ENCODE measurements around the gene VEGFA.

Gene VEGFA

DNA sequence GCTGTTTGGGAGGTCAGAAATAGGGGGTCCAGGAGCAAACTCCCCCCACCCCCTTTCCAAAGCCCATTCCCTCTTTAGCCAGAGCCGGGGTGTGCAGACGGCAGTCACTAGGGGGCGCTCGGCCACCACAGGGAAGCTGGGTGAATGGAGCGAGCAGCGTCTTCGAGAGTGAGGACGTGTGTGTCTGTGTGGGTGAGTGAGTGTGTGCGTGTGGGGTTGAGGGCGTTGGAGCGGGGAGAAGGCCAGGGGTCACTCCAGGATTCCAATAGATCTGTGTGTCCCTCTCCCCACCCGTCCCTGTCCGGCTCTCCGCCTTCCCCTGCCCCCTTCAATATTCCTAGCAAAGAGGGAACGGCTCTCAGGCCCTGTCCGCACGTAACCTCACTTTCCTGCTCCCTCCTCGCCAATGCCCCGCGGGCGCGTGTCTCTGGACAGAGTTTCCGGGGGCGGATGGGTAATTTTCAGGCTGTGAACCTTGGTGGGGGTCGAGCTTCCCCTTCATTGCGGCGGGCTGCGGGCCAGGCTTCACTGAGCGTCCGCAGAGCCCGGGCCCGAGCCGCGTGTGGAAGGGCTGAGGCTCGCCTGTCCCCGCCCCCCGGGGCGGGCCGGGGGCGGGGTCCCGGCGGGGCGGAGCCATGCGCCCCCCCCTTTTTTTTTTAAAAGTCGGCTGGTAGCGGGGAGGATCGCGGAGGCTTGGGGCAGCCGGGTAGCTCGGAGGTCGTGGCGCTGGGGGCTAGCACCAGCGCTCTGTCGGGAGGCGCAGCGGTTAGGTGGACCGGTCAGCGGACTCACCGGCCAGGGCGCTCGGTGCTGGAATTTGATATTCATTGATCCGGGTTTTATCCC, at the start of gene VEGFA:
Gene VEGFA (plus strand): TSS at position 686 of the 846 bp plus-strand sequence.
- in situ Hi-C loops (cut with MboI; ENCODE audit: low sequenced_read_pairs) = loop anchor here (5.0 to 10.0 kb wide), 2 partner anchors 303 to 475 kb away; partner anchors contain the start of gene HSP90AB1
- peak within 1 kb of the TSS; percentile 95 for H3K4me3 ChIP-seq
- H3K9me3 ChIP-seq = no peaks in the 10 kb centered on the region
- H3K4me1 ChIP-seq = peaks cover 23% of the 10 kb centered on the region
- peaks cover 22% of the 10 kb centered on the region for H3K36me3 ChIP-seq (replicated peaks)
- H3K27me3 ChIP-seq (ENCODE audit: low read depth) = no peaks in the 10 kb centered on the region
- peak; percentile 70 to 94 for DNase-seq (ENCODE audit: low spot score in 2 of 2)

GRCh38 chr6:43720999-43721398, 49.0 kb upstream of the VEGFA start:
- in situ Hi-C loops (cut with MboI; ENCODE audit: low sequenced_read_pairs) = no loop called here
- H3K4me3 ChIP-seq = no peak overlapping the region
- DNase-seq (ENCODE audit: low spot score in 2 of 2) = no peak
- H3K9me3 ChIP-seq = no peaks in the 10 kb centered on the region
- H3K4me1 ChIP-seq = no peaks in the 10 kb centered on the region
- H3K36me3 ChIP-seq (replicated peaks) = no peaks in the 10 kb centered on the region
- no peaks in the 10 kb centered on the region for H3K27me3 ChIP-seq (ENCODE audit: low read depth)

DNA sequence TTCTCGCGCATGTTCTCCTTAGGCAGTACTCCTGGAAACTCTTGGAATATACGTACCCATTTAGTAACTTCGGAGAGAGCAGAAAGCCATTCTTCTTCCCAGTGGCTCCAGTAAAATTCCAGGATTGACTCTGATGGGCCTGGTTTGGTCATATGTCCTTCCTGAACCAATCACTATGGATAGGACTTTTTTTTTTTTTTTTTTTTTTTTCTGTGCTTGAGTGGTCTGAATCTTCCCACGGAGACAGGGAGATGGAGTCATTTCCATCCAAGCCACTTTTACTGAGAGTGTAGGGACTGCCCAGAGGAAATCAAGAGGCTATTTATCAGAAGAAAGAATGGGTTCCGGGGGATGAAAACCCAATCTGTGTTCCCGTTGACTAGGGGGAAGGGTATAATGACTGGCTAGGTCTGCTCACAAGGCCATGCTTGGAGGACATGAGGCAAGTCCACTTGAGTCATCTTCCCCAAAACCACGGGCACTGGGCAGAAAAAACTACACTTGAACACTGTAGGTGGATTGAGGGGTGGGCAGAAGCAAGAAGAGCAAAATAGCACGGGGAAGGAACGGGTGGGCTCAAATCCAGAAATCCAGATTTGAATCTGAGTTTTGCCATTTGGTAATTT, 47.0 kb upstream of the VEGFA start:
- Histone ChIP-seq H3K36me3 (replicated peaks) (no peaks in the 10 kb centered on the region), H3K27me3 (ENCODE audit: low read depth) (no peaks in the 10 kb centered on the region), H3K4me3 (no peak overlapping the region), H3K9me3 (no peaks in the 10 kb centered on the region), H3K4me1 (no peaks in the 10 kb centered on the region)
- DNase-seq (ENCODE audit: low spot score in 2 of 2) = no peak
- in situ Hi-C loops (cut with MboI; ENCODE audit: low sequenced_read_pairs) = no loop called here

DNA sequence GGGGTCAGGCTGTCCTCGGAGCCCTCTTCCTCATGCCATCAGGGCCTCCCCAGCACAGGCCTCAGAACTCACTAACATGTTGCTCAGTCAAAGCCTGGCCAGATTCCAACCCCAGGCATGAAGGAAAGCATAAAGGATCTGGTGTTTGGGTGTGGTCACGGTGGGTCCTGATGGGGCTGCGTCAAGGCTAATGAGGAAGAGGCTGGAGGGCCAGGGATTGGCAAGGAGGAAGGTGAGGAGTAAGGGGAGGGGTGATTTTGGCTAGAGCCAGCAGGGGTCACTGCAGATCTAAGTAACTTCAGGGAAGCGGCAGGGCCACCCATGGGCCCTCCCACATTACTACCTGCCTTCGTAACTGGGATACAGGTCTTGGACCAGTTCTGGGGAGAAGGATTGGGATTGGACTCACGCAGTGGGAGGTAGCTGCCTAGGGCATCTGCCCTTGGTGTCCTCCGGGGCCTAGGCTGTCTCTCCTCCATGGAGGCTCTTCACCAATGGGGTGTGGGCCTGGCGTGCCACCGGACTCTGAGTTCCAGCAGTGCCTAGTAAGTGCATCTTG, 46.2 kb upstream of the VEGFA start:
- H3K4me3 ChIP-seq = no peak overlapping the region
- H3K9me3 ChIP-seq = no peaks in the 10 kb centered on the region
- H3K27me3 ChIP-seq (ENCODE audit: low read depth) = no peaks in the 10 kb centered on the region
- H3K36me3 ChIP-seq (replicated peaks) = no peaks in the 10 kb centered on the region
- peak; percentile 68 to 83 for DNase-seq (ENCODE audit: low spot score in 2 of 2)
- in situ Hi-C loops (cut with MboI; ENCODE audit: low sequenced_read_pairs) = no loop called here
- no peaks in the 10 kb centered on the region for H3K4me1 ChIP-seq

DNA sequence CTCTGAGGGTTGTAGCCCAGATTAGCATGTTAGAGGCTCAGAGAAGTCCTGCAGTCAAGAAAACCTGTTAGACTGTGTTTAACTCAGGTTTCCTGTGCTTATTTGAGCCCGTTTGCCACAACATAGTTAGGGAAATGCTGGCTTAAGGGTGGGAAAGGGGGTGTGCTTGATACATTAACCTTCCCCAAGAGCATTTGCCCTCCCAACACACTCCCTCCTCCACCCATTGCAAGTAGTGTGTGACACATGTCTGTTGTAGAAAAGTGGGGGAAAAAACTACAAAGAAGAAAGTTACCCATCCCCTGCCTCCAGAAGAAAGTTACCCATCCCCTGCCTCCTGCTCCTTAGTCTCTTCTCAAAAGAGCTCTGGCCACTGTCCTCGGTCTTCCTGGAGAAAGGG, 45.7 kb upstream of the VEGFA start:
- Histone ChIP-seq H3K36me3 (replicated peaks) (no peaks in the 10 kb centered on the region), H3K4me1 (no peaks in the 10 kb centered on the region), H3K9me3 (no peaks in the 10 kb centered on the region), H3K27me3 (ENCODE audit: low read depth) (no peaks in the 10 kb centered on the region), H3K4me3 (no peak overlapping the region)
- DNase-seq (ENCODE audit: low spot score in 2 of 2) = no peak
- in situ Hi-C loops (cut with MboI; ENCODE audit: low sequenced_read_pairs) = no loop called here

GRCh38 chr6:43724914-43725642, 44.9 kb upstream of the VEGFA start:
- no peaks in the 10 kb centered on the region; the same call in 1 of the 2 replicates for H3K9me3 ChIP-seq
- in situ Hi-C loops (cut with MboI; ENCODE audit: low sequenced_read_pairs) = no loop called here
- peak in 1 of 2 experiments; percentile 49 for DNase-seq (ENCODE audit: low spot score in 2 of 2)
- no peaks in the 10 kb centered on the region for H3K4me1 ChIP-seq
- H3K4me3 ChIP-seq = no peak overlapping the region
- H3K36me3 ChIP-seq (replicated peaks) = no peaks in the 10 kb centered on the region
- no peaks in the 10 kb centered on the region for H3K27me3 ChIP-seq (ENCODE audit: low read depth)

GRCh38 chr6:43725643-43726580, 44.1 kb upstream of the VEGFA start:
- in situ Hi-C loops (cut with MboI; ENCODE audit: low sequenced_read_pairs) = no loop called here
- DNase-seq (ENCODE audit: low spot score in 2 of 2) = no peak
- no peaks in the 10 kb centered on the region for H3K4me1 ChIP-seq
- H3K36me3 ChIP-seq (replicated peaks) = no peaks in the 10 kb centered on the region
- no peak overlapping the region for H3K4me3 ChIP-seq
- H3K9me3 ChIP-seq = peaks cover 6% of the 10 kb centered on the region; the same call in 1 of the 2 replicates
- H3K27me3 ChIP-seq (ENCODE audit: low read depth) = no peaks in the 10 kb centered on the region

- in situ Hi-C loops (cut with MboI; ENCODE audit: low sequenced_read_pairs) = no loop called here
- no peak overlapping the region for H3K4me3 ChIP-seq
- H3K4me1 ChIP-seq = no peaks in the 10 kb centered on the region
- H3K27me3 ChIP-seq (ENCODE audit: low read depth) = no peaks in the 10 kb centered on the region
- DNase-seq (ENCODE audit: low spot score in 2 of 2) = no peak
- H3K9me3 ChIP-seq = peaks cover 10% of the 10 kb centered on the region; the same call in 1 of the 2 replicates
- H3K36me3 ChIP-seq (replicated peaks) = no peaks in the 10 kb centered on the region
Measured at GRCh38 chr6:43727634-43728033, 42.4 kb upstream of the VEGFA start.

- Histone ChIP-seq H3K27me3 (ENCODE audit: low read depth) (no peaks in the 10 kb centered on the region), H3K4me1 (no peaks in the 10 kb centered on the region), H3K9me3 (peaks cover 10% of the 10 kb centered on the region; the same call in 1 of the 2 replicates), H3K4me3 (no peak overlapping the region), H3K36me3 (replicated peaks) (no peaks in the 10 kb centered on the region)
- DNase-seq (ENCODE audit: low spot score in 2 of 2) = no peak
- in situ Hi-C loops (cut with MboI; ENCODE audit: low sequenced_read_pairs) = no loop called here
Measured at GRCh38 chr6:43728586-43728985, 41.4 kb upstream of the VEGFA start.

GRCh38 chr6:43729537-43729936, 40.5 kb upstream of the VEGFA start:
- Histone ChIP-seq H3K4me1 (no peaks in the 10 kb centered on the region), H3K9me3 (peaks cover 10% of the 10 kb centered on the region; the same call in 1 of the 2 replicates), H3K36me3 (replicated peaks) (no peaks in the 10 kb centered on the region), H3K27me3 (ENCODE audit: low read depth) (no peaks in the 10 kb centered on the region), H3K4me3 (no peak overlapping the region)
- DNase-seq (ENCODE audit: low spot score in 2 of 2) = no peak
- in situ Hi-C loops (cut with MboI; ENCODE audit: low sequenced_read_pairs) = no loop called here

DNA sequence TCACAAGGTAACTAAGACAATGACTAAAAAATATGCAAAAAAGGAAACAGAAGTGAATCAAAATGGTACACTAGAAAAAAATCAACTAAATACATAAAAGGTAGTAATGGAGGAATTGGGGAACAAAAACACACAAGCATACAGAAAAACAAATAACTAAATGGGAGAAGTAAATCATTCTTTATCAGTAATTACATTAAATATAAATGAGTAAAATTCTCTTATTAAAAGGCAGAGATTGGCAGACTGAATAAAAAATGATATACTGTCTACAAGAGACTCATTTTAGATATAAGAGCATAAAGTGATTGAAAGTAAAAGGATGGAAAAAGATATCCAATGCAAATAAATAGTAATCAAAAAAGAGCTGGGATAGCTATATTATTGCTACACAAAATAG, 39.4 kb upstream of the VEGFA start:
- Histone ChIP-seq H3K27me3 (ENCODE audit: low read depth) (no peaks in the 10 kb centered on the region), H3K36me3 (replicated peaks) (no peaks in the 10 kb centered on the region), H3K9me3 (peaks cover 10% of the 10 kb centered on the region; the same call in 1 of the 2 replicates), H3K4me3 (no peak overlapping the region), H3K4me1 (no peaks in the 10 kb centered on the region)
- DNase-seq (ENCODE audit: low spot score in 2 of 2) = no peak
- in situ Hi-C loops (cut with MboI; ENCODE audit: low sequenced_read_pairs) = no loop called here

DNA sequence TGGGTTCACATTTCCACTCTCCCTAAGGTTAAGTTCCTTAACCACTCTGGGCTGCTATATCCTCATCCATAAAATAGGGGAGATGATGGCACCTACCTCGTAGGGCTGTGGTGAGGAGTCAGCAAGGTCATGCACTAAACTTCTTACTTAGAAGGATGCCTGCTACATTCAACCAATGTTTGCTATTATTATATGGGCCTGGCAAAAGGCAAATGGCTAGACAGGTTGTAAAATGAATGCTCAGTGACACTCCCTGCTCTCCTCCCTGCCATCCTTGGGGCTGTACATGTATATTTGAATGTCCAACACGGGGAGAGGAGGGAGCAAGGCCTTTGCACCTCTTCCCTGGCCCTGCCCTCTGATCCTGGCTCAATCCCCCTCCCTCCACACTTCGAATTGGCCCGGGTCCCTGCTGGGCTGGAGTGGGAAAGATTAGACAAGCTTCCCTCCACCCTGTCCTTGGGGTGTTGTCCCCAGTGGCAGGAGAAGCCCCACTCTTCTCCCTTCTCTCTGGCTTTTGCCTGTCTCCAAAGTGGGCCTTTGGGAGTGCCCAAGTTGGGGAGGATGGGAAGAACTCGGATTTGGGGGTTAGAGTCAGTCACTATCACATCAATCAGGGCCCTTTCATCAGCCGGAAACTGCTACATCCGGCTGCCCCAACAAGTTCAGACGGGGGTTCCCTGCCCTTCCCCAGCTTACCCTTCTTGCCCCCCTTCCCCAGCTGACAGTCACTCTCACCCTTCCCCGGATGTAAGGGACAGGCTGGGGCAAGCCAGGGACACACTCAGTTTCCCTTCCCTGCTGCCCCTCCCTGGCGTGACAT, 36.3 kb upstream of the VEGFA start:
- no peak for DNase-seq (ENCODE audit: low spot score in 2 of 2)
- H3K27me3 ChIP-seq (ENCODE audit: low read depth) = no peaks in the 10 kb centered on the region

More for the DNA sequence above, 36.3 kb upstream of the VEGFA start:
- in situ Hi-C loops (cut with MboI; ENCODE audit: low sequenced_read_pairs) = no loop called here
- Histone ChIP-seq H3K9me3 (peaks cover 10% of the 10 kb centered on the region; the same call in 1 of the 2 replicates), H3K4me1 (no peaks in the 10 kb centered on the region), H3K4me3 (no peak overlapping the region), H3K36me3 (replicated peaks) (no peaks in the 10 kb centered on the region)

All from HAP-1 (cell line).